Keratinocyte (primary cell): ENCODE data around the gene RNF123. TPM values are rescaled to one million over a fixed set of nuclear protein-coding genes. Genes with fewer than 3 reads are reported as not detected.

Source experiments
- DNase-seq: peaks from one replicate; pipeline ENCODE4 v3.0.0-alpha.2; 2011; ENCODE audit warnings: low read depth, missing footprints, low spot score
- FAIRE-seq: peaks from 2 replicates; lab custom pipeline; 2011; peaks lifted over from hg19 to GRCh38; lab: Jason Lieb, UNC
- H2AFZ ChIP-seq: 2 replicates; pipeline ENCODE4 v1.6.0; 2012; ENCODE audit warnings: low read length, control low read depth, inconsistent platforms; ENCODE audit not compliant: control insufficient read depth
- H3K27ac ChIP-seq: 2 replicates; pipeline ENCODE4 v1.5.1; 2011; ENCODE audit warnings: low read length; ENCODE audit not compliant: control insufficient read depth, insufficient read depth
- H3K27me3 ChIP-seq: 3 replicates; pipeline ENCODE4 v1.6.0; 2011; ENCODE audit warnings: low read length; ENCODE audit not compliant: control insufficient read depth, insufficient read depth; ENCODE audit errors: extremely low read depth
- H3K36me3 ChIP-seq, 2 experiments: 2 replicates in 1 of 2; 3 replicates in 1 of 2; pipeline ENCODE4 v1.5.1; 2011; ENCODE audit warnings: low read length in 2 of 2, mild to moderate bottlenecking in 1 of 2; ENCODE audit not compliant: control insufficient read depth in 2 of 2, insufficient read depth in 2 of 2; ENCODE audit errors: extremely low read depth in 1 of 2
- H3K4me1 ChIP-seq: 3 replicates; pipeline ENCODE4 v1.5.1; 2011; ENCODE audit warnings: low read length; ENCODE audit not compliant: control insufficient read depth, insufficient read depth; ENCODE audit errors: extremely low read depth
- H3K4me2 ChIP-seq: 3 replicates; pipeline ENCODE4 v1.6.0; 2011; ENCODE audit warnings: low read depth, low read length; ENCODE audit not compliant: control insufficient read depth, insufficient read depth; ENCODE audit errors: extremely low read depth
- H3K4me3 ChIP-seq, 3 experiments: fragments of 200-600 bp in 1 of 3; sonication (generic) in 1 of 3; 2 replicates in 2 of 3; 3 replicates in 1 of 3; pipeline ENCODE4 v1.5.1; 2011 to 2016; ENCODE audit warnings: low read length in 3 of 3, mild to moderate bottlenecking in 3 of 3, control low read depth in 2 of 3, inconsistent platforms in 1 of 3, low read depth in 1 of 3, mixed read lengths in 1 of 3, mixed run types in 1 of 3, moderate library complexity in 1 of 3; ENCODE audit not compliant: control insufficient read depth in 2 of 3, insufficient read depth in 2 of 3; ENCODE audit errors: extremely low read depth in 1 of 3
- H3K79me2 ChIP-seq: 2 replicates; pipeline ENCODE4 v1.6.0; 2012; ENCODE audit warnings: low read length; ENCODE audit not compliant: control insufficient read depth, insufficient read depth
- H3K9ac ChIP-seq: 3 replicates; pipeline ENCODE4 v1.6.0; 2011; ENCODE audit warnings: low read length; ENCODE audit not compliant: control insufficient read depth, insufficient read depth; ENCODE audit errors: extremely low read depth
- H3K9me1 ChIP-seq: 3 replicates; pipeline ENCODE4 v1.6.0; 2011; ENCODE audit warnings: low read length; ENCODE audit not compliant: control insufficient read depth, insufficient read depth; ENCODE audit errors: extremely low read depth
- H3K9me3 ChIP-seq: 2 replicates; pipeline ENCODE4 v1.5.1; 2012; ENCODE audit warnings: low read depth, low read length; ENCODE audit not compliant: control insufficient read depth
- H4K20me1 ChIP-seq: 3 replicates; pipeline ENCODE4 v1.6.0; 2011; ENCODE audit warnings: low read length; ENCODE audit not compliant: control insufficient read depth, insufficient read depth; ENCODE audit errors: extremely low read depth
- CTCF ChIP-seq, 3 experiments: IDR thresholded peaks in 1 of 3; conservative IDR thresholded peaks in 1 of 3; optimal IDR thresholded peaks in 1 of 3; 2 replicates in 2 of 3; 3 replicates in 1 of 3; pipeline versions ENCODE3 to v1.5.1; 2011; ENCODE audit warnings: low read length in 3 of 3, mild to moderate bottlenecking in 3 of 3, moderate library complexity in 2 of 3, control low read depth in 1 of 3, inconsistent platforms in 1 of 3; ENCODE audit not compliant: insufficient read depth in 2 of 3; ENCODE audit errors: extremely low read depth in 1 of 3
- EZH2 ChIP-seq: IDR thresholded peaks from one replicate; pipeline ENCODE4 v1.6.1; 2012; ENCODE audit warnings: inconsistent platforms, mild to moderate bottlenecking, low read length, moderate library complexity
- dilution Hi-C: fragments of 300-500 bp; cut with MboI; formaldehyde crosslinking; loops from one replicate; pipeline ENCODE4 v1.7.0; 2020; ENCODE audit warnings: low sequenced_read_pairs; ENCODE audit not compliant: extremely low pct_ligation_motif_present
- polyA plus RNA-seq, 5 experiments: library from polyadenylated mRNA; depleted of rRNA in 3 of 5; stranded (reverse) in 3 of 5; stranded (forward) in 1 of 5; unstranded in 1 of 5; fragments of >200 nt; gene quantifications; 1 replicate in 1 of 5; 2 replicates in 3 of 5; 3 replicates in 1 of 5; pipeline versions ENCODE4 v1.2.1 to v1.2.3, GENCODE V29; 2011 to 2012; ENCODE audit warnings: missing spikeins in 2 of 5, low read depth in 1 of 5, low replicate concordance in 1 of 5

Gene RNF123
- polyA plus RNA-seq, 1 donor (not counting 4 experiments of a cell fraction or from before 2014, with no cell fraction given) = 18.1 TPM

DNA sequence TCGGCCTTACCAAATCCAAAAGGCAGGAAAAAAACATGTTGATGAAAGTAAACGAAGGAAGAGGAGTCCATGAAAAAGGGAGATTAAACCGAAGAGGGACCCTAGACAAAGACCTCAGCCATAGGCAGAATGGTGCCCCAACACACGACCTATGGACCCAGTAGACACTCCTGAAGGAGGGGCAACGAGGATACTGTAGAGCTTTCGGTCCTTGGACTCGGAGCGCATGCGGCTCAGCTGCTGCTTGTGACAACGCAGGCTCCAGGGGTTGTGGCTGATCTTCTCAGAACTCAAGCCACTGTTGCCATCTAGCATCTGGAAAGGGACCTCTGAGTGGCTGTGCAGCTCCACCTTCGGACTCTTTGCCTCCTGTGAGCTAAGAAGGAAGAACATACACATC, 43.2 kb downstream of the RNF123 start:
- H2AFZ ChIP-seq = no peak overlapping the region
- H3K4me3 ChIP-seq = no peak overlapping the region
- H3K27me3 ChIP-seq = no peaks in the 10 kb centered on the region
- no peak overlapping the region for H3K9ac ChIP-seq
- H3K4me2 ChIP-seq = no peak overlapping the region
- DNase-seq (no peak), FAIRE-seq (no peak)
- H3K79me2 ChIP-seq = no peaks in the 10 kb centered on the region
- H3K36me3 ChIP-seq = peaks cover 17 to 19% of the 10 kb centered on the region in 2 experiments
- no peaks in the 10 kb centered on the region for H4K20me1 ChIP-seq
- H3K27ac ChIP-seq = no peak overlapping the region
- dilution Hi-C loops = loop anchor here (25.0 kb wide), 1 partner anchor 130 kb away; the partner anchor contains the start of genes CAMKV and TRAIP
- no peaks in the 10 kb centered on the region for H3K9me1 ChIP-seq
- H3K4me1 ChIP-seq = no peaks in the 10 kb centered on the region
- TF ChIP-seq CTCF (optimal IDR thresholded peaks at IDR 0.05 in 1 of 3, IDR thresholded peaks at IDR 0.05 in 1 of 3, conservative IDR thresholded peaks at IDR 0.05 in 1 of 3; ENCODE audit: extremely low read depth in 1 of 3, insufficient read depth in 2 of 3, low read length in 3 of 3) (no peak), EZH2 (no peak)
- H3K9me3 ChIP-seq = no peaks in the 10 kb centered on the region

DNA sequence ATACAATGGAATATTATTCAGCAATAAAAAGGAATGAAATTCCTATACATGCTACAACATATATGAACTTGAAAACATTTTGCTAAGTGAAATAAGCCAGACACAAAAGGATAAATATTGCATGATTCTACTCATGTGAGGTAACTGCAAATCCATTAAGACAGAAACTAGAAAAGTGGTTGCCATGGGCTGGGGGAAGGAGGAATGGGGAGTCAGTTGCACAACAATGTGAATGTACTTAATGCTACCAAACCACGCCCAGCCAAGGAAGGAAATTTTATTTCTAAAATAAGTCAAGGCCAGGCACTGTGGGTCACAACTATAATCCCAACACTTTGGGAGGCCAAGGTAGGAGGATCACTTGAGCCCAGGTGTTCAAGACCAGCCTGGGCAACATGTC, 44.2 kb downstream of the RNF123 start:
- no peak overlapping the region for H2AFZ ChIP-seq
- H3K36me3 ChIP-seq = peaks cover 12 to 22% of the 10 kb centered on the region in 2 experiments
- H3K79me2 ChIP-seq = no peaks in the 10 kb centered on the region
- no peak overlapping the region for H3K4me2 ChIP-seq
- H3K27ac ChIP-seq = no peak overlapping the region
- no peaks in the 10 kb centered on the region for H3K4me1 ChIP-seq
- no peak overlapping the region for H3K9ac ChIP-seq
- H3K4me3 ChIP-seq = no peak overlapping the region
- no peak for TF ChIP-seq CTCF (optimal IDR thresholded peaks at IDR 0.05 in 1 of 3, IDR thresholded peaks at IDR 0.05 in 1 of 3, conservative IDR thresholded peaks at IDR 0.05 in 1 of 3; ENCODE audit: extremely low read depth in 1 of 3, insufficient read depth in 2 of 3, low read length in 3 of 3)
- TF ChIP-seq EZH2 = no peak
- H3K9me1 ChIP-seq = no peaks in the 10 kb centered on the region
- no peaks in the 10 kb centered on the region for H4K20me1 ChIP-seq
- H3K9me3 ChIP-seq = no peaks in the 10 kb centered on the region
- no peak for DNase-seq
- no peaks in the 10 kb centered on the region for H3K27me3 ChIP-seq
- FAIRE-seq = no peak
- dilution Hi-C loops = loop anchor here (25.0 kb wide), 1 partner anchor 129 kb away; the partner anchor contains the start of genes CAMKV and TRAIP
